GM12878 (cell line): ENCODE results near the gene NOS1AP. TPM values are rescaled to one million over a fixed set of nuclear protein-coding genes. Genes with fewer than 3 reads are reported as not detected.

Source experiments
- ATAC-seq: fragments of 200-7000 bp; cut with Tn5 transposase; 3 replicates; pipeline ENCODE4 v1.9.1; 2020; ENCODE audit warnings: mild to moderate bottlenecking, moderate library complexity
- BruUV-seq: library from RNA; stranded (reverse); fragments of 400-500 nt; replicated peaks from 2 replicates; lab custom pipeline; 2021; lab: Mats Ljungman, UMichigan
- CTCF ChIA-PET: fragments of 300-600 bp; sonication (Branson Sonifier 250); formaldehyde crosslinking; extraction: SDS; loops from one replicate; lab custom pipeline; 2021; ENCODE audit warnings: inconsistent platforms; lab: Yijun Ruan, JAX
- POLR2A ChIA-PET: fragments of 350-600 bp; formaldehyde crosslinking; extraction: SDS; loops from one replicate; lab custom pipeline; 2021; ENCODE audit warnings: inconsistent platforms; lab: Charles Lee
- RAD21 ChIA-PET: fragments of 300-600 bp; sonication (Branson Sonifier 250); formaldehyde crosslinking; loops from one replicate; lab custom pipeline; 2023; ENCODE audit warnings: antibody characterized with exemption; ENCODE audit not compliant: unreplicated experiment; lab: Charles Lee
- SMC1A ChIA-PET: fragments of 300-600 bp; sonication (Branson Sonifier 250); formaldehyde crosslinking; loops from one replicate; lab custom pipeline; 2023; ENCODE audit not compliant: unreplicated experiment, uncharacterized antibody; lab: Charles Lee
- DNase-seq: peaks from one replicate; pipeline ENCODE4 v3.0.0-alpha.2; 2011; ENCODE audit warnings: low read depth, low spot score
- FAIRE-seq: peaks from 3 replicates; lab custom pipeline; 2011; peaks lifted over from hg19 to GRCh38; lab: Jason Lieb, UNC
- H2AFZ ChIP-seq: 2 replicates; pipeline ENCODE4 v1.6.0; 2011; ENCODE audit warnings: low read depth, low read length, control low read depth; ENCODE audit not compliant: control insufficient read depth
- H3K27ac ChIP-seq: 2 replicates; pipeline ENCODE4 v1.5.1; 2011; ENCODE audit warnings: control low read depth; ENCODE audit not compliant: control insufficient read depth, insufficient read depth
- H3K27me3 ChIP-seq, 2 experiments: replicated peaks in 1 of 2; 2 replicates each; pipeline versions ENCODE4 v1.6.0 to v1.6.1; 2011; ENCODE audit warnings: low read length in 1 of 2; ENCODE audit not compliant: control insufficient read depth in 2 of 2, insufficient read depth in 2 of 2
- H3K36me3 ChIP-seq, 2 experiments: 2 replicates each; pipeline ENCODE4 v1.5.1; 2011; ENCODE audit warnings: low read length in 1 of 2; ENCODE audit not compliant: control insufficient read depth in 2 of 2, insufficient read depth in 2 of 2
- H3K4me1 ChIP-seq: 2 replicates; pipeline ENCODE4 v1.6.1; 2011; ENCODE audit warnings: mild to moderate bottlenecking, low read length, moderate library complexity, mixed read lengths; ENCODE audit not compliant: control insufficient read depth, insufficient read depth
- H3K4me2 ChIP-seq: 2 replicates; pipeline ENCODE4 v1.6.0; 2011; ENCODE audit warnings: control low read depth; ENCODE audit not compliant: control insufficient read depth, insufficient read depth
- H3K4me3 ChIP-seq: fragments of 200-600 bp; sonication (generic); 2 replicates; pipeline ENCODE4 v1.5.1; 2016
- H3K79me2 ChIP-seq: 2 replicates; pipeline ENCODE4 v1.6.0; 2011; ENCODE audit warnings: low read length; ENCODE audit not compliant: control insufficient read depth, insufficient read depth
- H3K9ac ChIP-seq: 2 replicates; pipeline ENCODE4 v1.8.0; 2011; ENCODE audit warnings: low read length, control low read depth, mixed read lengths; ENCODE audit not compliant: control insufficient read depth, insufficient read depth
- H3K9me3 ChIP-seq: replicated peaks from 3 replicates; pipeline ENCODE4 v1.5.1; 2011; ENCODE audit warnings: mild to moderate bottlenecking, low read length; ENCODE audit not compliant: control insufficient read depth, insufficient read depth
- H4K20me1 ChIP-seq: 2 replicates; pipeline ENCODE4 v1.6.0; 2011; ENCODE audit not compliant: control insufficient read depth, insufficient read depth
- ATF3 ChIP-seq: IDR thresholded peaks from 2 replicates; pipeline ENCODE4 v1.6.1; 2011; ENCODE audit warnings: low read depth, mild to moderate bottlenecking, low read length, moderate library complexity, borderline replicate concordance; ENCODE audit errors: extremely low read depth
- BACH1 ChIP-seq: fragments of 450-650 bp; IDR thresholded peaks from 2 replicates; pipeline ENCODE4 v1.6.1; 2017; ENCODE audit warnings: mild to moderate bottlenecking, borderline replicate concordance
- CEBPB ChIP-seq, 2 experiments: fragments of 150-350 bp in 1 of 2; IDR thresholded peaks; 2 replicates each; pipeline ENCODE4 v1.6.1; 2012 to 2014; ENCODE audit warnings: low read depth in 2 of 2, low read length in 2 of 2, borderline replicate concordance in 1 of 2, inconsistent platforms in 1 of 2
- CHD4 ChIP-seq: fragments of 200-600 bp; sonication (generic); IDR thresholded peaks from 2 replicates; pipeline ENCODE4 v1.6.1; 2016; ENCODE audit warnings: mild to moderate bottlenecking
- EED ChIP-seq: sonication (generic); IDR thresholded peaks from 2 replicates; pipeline ENCODE4 v1.6.1; 2016; ENCODE audit warnings: antibody characterized with exemption, low read depth
- EP300 ChIP-seq, 2 experiments: fragments of 150-350 bp in 1 of 2; IDR thresholded peaks; 2 replicates each; pipeline ENCODE4 v1.6.1; 2011 to 2012; ENCODE audit warnings: low read depth in 2 of 2, low read length in 2 of 2, borderline replicate concordance in 1 of 2, improper control_type of control experiment in 1 of 2, inconsistent platforms in 1 of 2; ENCODE audit not compliant: control insufficient read depth in 1 of 2
- GABPA ChIP-seq: IDR thresholded peaks from 2 replicates; pipeline ENCODE4 v1.6.1; 2014; ENCODE audit warnings: antibody characterized with exemption, low read depth, mild to moderate bottlenecking, inconsistent platforms
- JUND ChIP-seq: IDR thresholded peaks from 2 replicates; pipeline ENCODE4 v1.6.1; 2012; ENCODE audit warnings: low read depth, mild to moderate bottlenecking, low read length, improper control_type of control experiment, moderate library complexity
- MYB ChIP-seq: fragments of 150-350 bp; IDR thresholded peaks from 2 replicates; pipeline ENCODE4 v1.6.1; 2014; ENCODE audit warnings: mild to moderate bottlenecking, low read depth, low read length, borderline replicate concordance
- NR2C1 ChIP-seq: fragments of 450-650 bp; IDR thresholded peaks from 2 replicates; pipeline ENCODE4 v1.6.1; 2017; ENCODE audit warnings: antibody characterized with exemption, mild to moderate bottlenecking, moderate library complexity
- RB1 ChIP-seq: fragments of 450-650 bp; formaldehyde crosslinking; IDR thresholded peaks from 2 replicates; pipeline ENCODE4 v1.6.1; 2017; ENCODE audit warnings: mild to moderate bottlenecking, borderline replicate concordance
- SIN3A ChIP-seq: IDR thresholded peaks from 2 replicates; pipeline ENCODE4 v1.6.1; 2012; ENCODE audit warnings: low read depth, low read length, improper control_type of control experiment
- SP1 ChIP-seq: IDR thresholded peaks from one replicate; pipeline ENCODE4 v1.6.1; 2011; ENCODE audit warnings: low read depth, low read length
- SREBF2 ChIP-seq: IDR thresholded peaks from 2 replicates; pipeline ENCODE4 v1.6.1; 2012; ENCODE audit warnings: mild to moderate bottlenecking, low read length
- YBX1 ChIP-seq: fragments of 450-650 bp; IDR thresholded peaks from 2 replicates; pipeline ENCODE4 v1.6.1; 2016; ENCODE audit warnings: antibody characterized with exemption
- ZNF24 ChIP-seq: fragments of 450-650 bp; IDR thresholded peaks from 2 replicates; pipeline ENCODE4 v1.6.1; 2017; ENCODE audit warnings: antibody characterized with exemption, mild to moderate bottlenecking
- ZSCAN29 ChIP-seq: fragments of 450-650 bp; IDR thresholded peaks from 2 replicates; pipeline ENCODE4 v1.6.1; 2017; ENCODE audit warnings: mild to moderate bottlenecking, moderate library complexity
- ZZZ3 ChIP-seq: IDR thresholded peaks from 2 replicates; pipeline ENCODE4 v1.6.1; 2011; ENCODE audit warnings: low read depth; ENCODE audit not compliant: control insufficient read depth, insufficient read length
- WGBS: methylation state at CpG from one replicate; pipeline ENCODE4 v1.1.6; 2016; ENCODE audit warnings: low lambda C conversion rate; ENCODE audit not compliant: insufficient replicate concordance, insufficient coverage; ENCODE audit errors: missing lambda C conversion rate; 5-methylcytosine and 5-hydroxymethylcytosine counted together
- in situ Hi-C: fragments of 300-500 bp; cut with MboI; formaldehyde crosslinking; loops from 9 replicates; pipeline ENCODE4 v1.14.3; 2018; ENCODE audit warnings: mixed read lengths
- intact Hi-C: fragments of 100-400 bp; cut with micrococcal nuclease; formaldehyde crosslinking; loops from one replicate; pipeline ENCODE4 v1.14.2; 2022; ENCODE audit not compliant: unreplicated experiment
- polyA plus RNA-seq, 11 experiments: library from polyadenylated mRNA; depleted of rRNA in 4 of 11; unstranded in 6 of 11; stranded (reverse) in 5 of 11; fragments of >200 nt; fragmentation: Nextera tagmentation in 4 of 11; fragmentation: Illumina TruSeq in 1 of 11; extraction: Ambion mirVana in 4 of 11; extraction: Trizol in 1 of 11; gene quantifications; 1 replicate in 1 of 11; 2 replicates in 10 of 11; pipeline versions ENCODE4 v1.2.1 to v1.2.3, GENCODE V29; 2011 to 2016; ENCODE audit warnings: inconsistent platforms in 2 of 11, missing spikeins in 2 of 11, low read depth in 1 of 11
- total RNA-seq, 4 experiments: library from RNA; depleted of rRNA in 3 of 4; stranded (reverse); fragments of >200 nt in 3 of 4; fragmentation: Illumina TruSeq in 1 of 4; extraction: Trizol in 1 of 4; gene quantifications; 2 replicates each; pipeline versions ENCODE4 v1.2.1 to v1.2.3, GENCODE V29; 2013 to 2021

The NOS1AP gene
- total and polyA plus RNA-seq, 10 of the 15 experiments (the other 5 are each of a cell fraction or from before 2014, with no cell fraction given), result 0.03 to 0.15 TPM; not detected in 8

GRCh38 chr1:162327788-162328165 is 258.3 kb downstream of the NOS1AP start (continued):
- TF ChIP-seq SIN3A (no peak), MYB (no peak), EP300 (IDR thresholded peaks at IDR 0.05; ENCODE audit: borderline replicate concordance in 1 of 2, control insufficient read depth in 1 of 2, low read depth in 2 of 2, low read length in 2 of 2) (no peak), ZSCAN29 (no peak)

- in situ Hi-C loops (no loop called here), intact Hi-C loops (no loop called here)
- Histone ChIP-seq H3K36me3 (no peaks in the 10 kb centered on the region), H3K27ac (no peak overlapping the region), H3K9ac (no peak overlapping the region), H3K4me2 (no peak overlapping the region), H3K27me3 (peaks cover 0 to 2% of the 10 kb centered on the region in 2 experiments; a peak in 2 of 4 replicates), H3K4me3 (no peak overlapping the region), H4K20me1 (no peaks in the 10 kb centered on the region), H2AFZ (no peak overlapping the region), H3K9me3 (no peaks in the 10 kb centered on the region), H3K79me2 (no peaks in the 10 kb centered on the region), H3K4me1 (no peaks in the 10 kb centered on the region)
- ChIA-PET POLR2A (no interaction called here), SMC1A (no interaction called here), CTCF (no interaction called here), RAD21 (no interaction called here)
- TF ChIP-seq GABPA (no peak), CHD4 (no peak)
- ATAC-seq (no peak), DNase-seq (no peak), FAIRE-seq (no peak)
- no TSS peak for BruUV-seq
Observed at GRCh38 chr1:162328512-162328911, 259.0 kb downstream of the NOS1AP start.

GRCh38 chr1:162329826-162330225 is 260.3 kb downstream of the NOS1AP start:
- Histone ChIP-seq H3K4me2 (no peak overlapping the region), H3K4me1 (no peaks in the 10 kb centered on the region), H3K27me3 (peaks cover 0 to 2% of the 10 kb centered on the region in 2 experiments; a peak in 2 of 4 replicates), H3K27ac (no peak overlapping the region), H3K36me3 (no peaks in the 10 kb centered on the region), H2AFZ (no peak overlapping the region), H3K9ac (no peak overlapping the region), H3K9me3 (no peaks in the 10 kb centered on the region), H3K79me2 (no peaks in the 10 kb centered on the region), H3K4me3 (no peak overlapping the region), H4K20me1 (no peaks in the 10 kb centered on the region)
- DNase-seq (no peak), ATAC-seq (no peak), FAIRE-seq (no peak)
- ChIA-PET RAD21 (no interaction called here), POLR2A (no interaction called here), SMC1A (no interaction called here), CTCF (no interaction called here)
- 50% methylated on average over 3 of the region's 3 CpGs for WGBS
- no TSS peak for BruUV-seq
- no peak for TF ChIP-seq SP1
- no peak for TF ChIP-seq EED
- no peak for TF ChIP-seq CEBPB (IDR thresholded peaks at IDR 0.05; ENCODE audit: borderline replicate concordance in 1 of 2, low read depth in 2 of 2, low read length in 2 of 2)
- TF ChIP-seq ZZZ3, result no peak
- TF ChIP-seq RB1, result no peak
- no peak for TF ChIP-seq SREBF2
- TF ChIP-seq ATF3, result no peak
- no peak for TF ChIP-seq YBX1
- TF ChIP-seq JUND, result no peak
- no peak for TF ChIP-seq NR2C1
- TF ChIP-seq ZNF24, result no peak
- TF ChIP-seq BACH1, result no peak
- in situ Hi-C loops, result no loop called here
- intact Hi-C loops, result no loop called here
